HG02970 (cell line): ENCODE results near the gene CHAF1A.

ENCODE experiments used
- ATAC-seq: cut with Tn5 transposase; IDR thresholded peaks from one replicate; pipeline ENCODE4 v1.9.1; 2021; ENCODE audit warnings: mild to moderate bottlenecking, moderate library complexity, moderate number of reproducible peaks; ENCODE audit not compliant: unreplicated experiment, low FRiP score

Gene CHAF1A

DNA sequence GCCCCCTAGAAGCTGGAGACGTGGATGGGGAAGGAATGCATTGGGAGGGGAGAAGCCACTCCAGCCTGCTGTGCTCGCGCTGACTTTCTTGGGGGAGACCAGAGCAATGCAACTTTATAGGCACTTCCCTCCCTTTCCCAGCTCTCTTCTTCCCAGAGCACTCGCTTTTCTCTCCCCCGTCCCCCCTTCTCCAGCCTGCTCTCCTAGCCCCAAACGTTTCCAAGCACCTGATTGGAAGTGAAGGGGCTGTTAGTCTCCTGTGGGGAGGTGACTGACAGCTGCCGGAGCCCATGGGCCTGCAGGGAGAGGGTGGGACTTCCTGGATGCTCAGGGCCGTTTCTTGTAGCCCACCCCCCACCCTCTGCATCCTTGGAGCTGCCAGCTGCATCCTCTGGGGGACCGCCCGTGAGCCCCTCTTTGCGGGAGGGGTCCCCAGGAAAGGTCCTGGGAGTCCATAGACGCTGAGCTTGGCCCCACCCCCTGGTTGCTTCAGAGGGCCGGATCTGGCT lies 72.1 kb downstream of the CHAF1A start:
- ATAC-seq = no peak

- no peak for ATAC-seq
Observed at GRCh38 chr19:4477034-4477801, 74.8 kb downstream of the CHAF1A start.

GRCh38 chr19:4482721-4483364 lies 80.4 kb downstream of the CHAF1A start:
- ATAC-seq = no peak

DNA sequence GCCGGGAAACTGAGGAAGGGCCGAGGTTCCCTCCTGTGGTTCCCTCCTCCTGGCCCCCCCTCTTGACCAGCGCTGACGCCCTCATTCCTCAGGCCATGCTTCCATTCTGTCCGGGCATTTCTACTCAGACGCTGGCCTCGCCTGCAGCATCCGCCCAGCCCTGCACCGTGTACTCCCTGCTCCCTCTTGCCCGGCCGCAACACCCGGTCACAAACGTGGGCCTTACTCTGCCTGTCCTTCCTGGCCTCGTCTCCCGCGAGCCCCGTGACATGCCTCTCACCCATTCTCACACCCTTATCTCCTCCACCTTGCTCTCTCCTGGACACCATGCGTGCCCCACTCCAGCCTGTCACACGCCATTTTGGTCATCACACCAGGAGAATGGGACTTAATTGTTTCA lies 80.9 kb downstream of the CHAF1A start:
- ATAC-seq = no peak

DNA sequence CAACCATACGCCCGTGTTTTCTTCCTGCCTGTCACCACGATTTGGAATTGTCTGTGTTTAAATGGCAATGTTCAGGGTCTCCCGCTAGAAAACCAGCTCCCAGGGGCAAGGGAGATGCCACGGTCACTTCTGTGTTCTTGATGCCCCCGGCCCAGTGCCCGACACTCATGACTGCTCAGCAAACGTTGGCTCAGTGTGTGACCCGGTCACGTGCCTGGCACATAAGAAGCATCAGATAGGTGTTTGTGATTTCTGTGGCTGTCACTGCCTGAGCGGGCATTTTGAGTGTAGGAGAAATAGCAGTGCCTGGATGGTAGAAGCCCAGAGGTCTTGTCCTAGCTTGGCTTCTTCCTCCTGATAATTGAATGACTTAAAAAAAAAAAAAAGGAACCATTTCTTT lies 85.1 kb downstream of the CHAF1A start:
- no peak for ATAC-seq

DNA sequence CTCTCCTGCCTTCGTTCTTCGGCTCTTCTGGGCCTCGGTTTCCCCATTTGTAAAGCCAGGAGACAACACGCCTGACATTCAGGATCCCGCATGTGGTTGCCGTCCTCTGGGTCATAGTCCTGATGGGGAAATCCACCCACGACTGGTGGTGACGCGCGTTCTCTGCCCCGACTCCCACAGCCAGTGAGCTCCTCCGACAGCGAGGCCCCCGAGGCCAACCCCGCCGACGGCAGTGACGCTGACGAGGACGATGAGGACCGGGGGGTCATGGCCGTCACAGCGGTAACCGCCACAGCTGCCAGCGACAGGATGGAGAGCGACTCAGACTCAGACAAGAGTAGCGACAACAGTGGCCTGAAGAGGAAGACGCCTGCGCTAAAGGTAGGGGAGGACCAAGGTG lies 86.1 kb downstream of the CHAF1A start:
- ATAC-seq = no peak

DNA sequence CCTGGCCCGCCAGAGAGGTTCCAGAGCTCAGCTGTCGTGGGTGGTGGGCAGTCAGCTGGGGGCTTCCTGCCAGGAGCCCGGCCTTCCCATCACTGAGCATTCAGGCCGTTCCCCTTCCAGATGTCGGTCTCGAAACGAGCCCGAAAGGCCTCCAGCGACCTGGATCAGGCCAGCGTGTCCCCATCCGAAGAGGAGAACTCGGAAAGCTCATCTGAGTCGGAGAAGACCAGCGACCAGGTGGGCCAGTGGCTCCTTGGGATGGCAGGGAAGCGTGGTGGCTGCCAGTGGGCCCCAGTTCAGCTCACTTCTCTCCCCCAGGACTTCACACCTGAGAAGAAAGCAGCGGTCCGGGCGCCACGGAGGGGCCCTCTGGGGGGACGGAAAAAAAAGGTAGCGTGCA lies 89.0 kb downstream of the CHAF1A start:
- no peak for ATAC-seq

GRCh38 chr19:4492337-4493103 lies 90.1 kb downstream of the CHAF1A start:
- no peak for ATAC-seq
